Posterior cingulate gyrus (tissue), 11 donors: ENCODE measurements around the gene JARID2.
A peak's percentile ranks its signal among the peaks of the same experiment; 100 is the strongest.
"Not testable (repeated sequence)": the region's sequence is repeated elsewhere in the genome, so short reads cannot be mapped to it uniquely, and the experiment has no call there.

ENCODE experiments used
- DNase-seq, 10 donors: peaks; one replicate each; pipeline versions ENCODE4 v3.0.0 to v3.0.0-alpha.2; 2020 to 2021; ENCODE audit warnings: mixed read lengths in 3 of 10
- intact Hi-C: fragments of 100-400 bp; cut with DNase I; formaldehyde crosslinking; loops from one replicate; pipeline ENCODE4 v1.15.1; 2023

JARID2 gene

DNA sequence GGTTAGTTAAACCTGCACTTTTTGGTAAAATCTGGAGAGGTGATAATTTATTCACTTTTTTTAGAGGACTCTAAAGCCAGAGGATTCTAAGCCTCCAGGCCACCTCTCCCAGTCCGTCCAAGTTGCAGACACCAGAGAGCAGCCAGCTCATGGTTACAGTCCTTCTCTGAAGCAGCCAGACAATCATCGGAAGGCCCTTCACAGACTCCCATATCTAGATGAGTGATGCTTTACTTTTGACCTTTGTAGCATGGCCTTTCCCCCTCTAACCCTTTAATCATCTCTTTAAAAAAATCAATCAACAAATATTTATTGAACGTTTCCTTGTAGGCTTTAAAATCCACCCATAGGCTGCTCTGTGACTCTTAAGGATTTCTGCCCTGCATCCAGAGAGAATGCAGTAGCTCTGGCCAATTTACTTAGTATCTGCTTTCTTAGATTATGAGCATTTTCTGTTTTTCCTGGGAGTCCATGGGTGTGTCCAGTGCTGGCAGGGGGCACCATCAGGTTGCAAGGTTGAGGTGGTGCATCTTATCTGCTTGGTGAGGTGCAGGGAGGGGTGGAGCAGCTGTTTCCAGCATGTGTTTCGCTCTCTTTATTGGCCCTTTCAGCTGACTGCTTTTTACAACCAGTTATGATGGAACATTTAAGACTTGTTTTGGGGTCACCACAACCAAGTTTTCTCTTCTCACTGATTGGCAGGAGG is 58.6 kb downstream of the JARID2 start:
- DNase-seq, result no peak
- intact Hi-C loops, result no loop called here

- intact Hi-C loops, result no loop called here
- no peak for DNase-seq
Observed at GRCh38 chr6:15305496-15305895, 59.6 kb downstream of the JARID2 start.

DNA sequence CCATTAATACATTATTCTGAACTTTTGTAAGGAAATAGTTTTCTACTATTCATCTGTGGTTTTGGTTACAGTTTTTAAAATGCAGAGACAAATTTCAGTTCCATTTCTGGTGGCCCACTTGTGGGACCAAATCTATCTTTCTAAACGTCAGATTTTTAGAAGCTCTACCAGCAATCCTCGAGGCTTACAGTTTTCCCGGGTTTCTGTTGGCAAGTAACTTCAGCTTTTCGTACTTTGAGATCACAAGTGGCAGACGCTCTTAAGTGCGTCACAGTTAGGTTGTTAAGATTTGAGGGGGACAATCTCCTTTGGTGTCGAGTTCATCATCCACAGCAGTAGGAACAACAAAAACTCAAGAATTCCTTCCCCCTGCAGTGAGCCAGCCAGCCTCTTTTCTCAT is 60.0 kb downstream of the JARID2 start:
- DNase-seq, result no peak
- intact Hi-C loops, result no loop called here

DNA sequence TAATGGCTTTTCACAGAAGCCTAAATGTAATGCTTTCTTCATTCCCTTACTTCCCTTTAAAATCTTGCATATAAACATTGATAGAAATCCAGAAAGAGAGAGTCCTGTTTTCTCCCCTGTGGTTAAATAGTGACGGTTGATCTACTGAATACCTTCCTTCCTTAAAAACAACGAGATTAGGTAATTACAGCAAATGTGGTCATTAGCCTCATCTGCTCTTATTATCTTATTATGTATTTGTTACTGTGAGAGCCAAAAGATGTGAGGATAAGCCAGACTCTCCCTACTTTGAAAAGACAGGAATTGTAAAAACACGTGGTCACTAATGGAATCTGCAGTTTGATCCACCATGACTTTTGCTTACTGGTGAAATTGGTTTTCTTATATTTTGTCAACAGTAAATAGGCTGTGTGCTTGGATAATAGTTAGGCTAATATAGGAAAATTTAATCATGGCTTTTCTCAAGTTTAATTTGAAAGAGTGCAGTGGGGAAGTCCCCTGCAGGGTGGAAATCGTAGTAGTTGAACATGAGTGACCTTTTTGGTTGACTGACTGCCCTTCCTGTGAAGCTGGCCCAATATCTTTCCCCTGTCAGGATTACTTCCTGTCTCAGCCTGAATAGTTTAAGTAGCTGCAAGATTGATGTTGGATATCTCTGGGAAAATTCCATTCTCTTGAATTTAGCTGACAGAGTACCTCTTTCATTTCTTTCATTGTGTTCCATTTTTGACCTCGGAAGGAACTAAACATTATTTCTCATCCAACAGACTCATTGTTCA is 62.8 kb downstream of the JARID2 start:
- no peak for DNase-seq
- intact Hi-C loops, result no loop called here

DNA sequence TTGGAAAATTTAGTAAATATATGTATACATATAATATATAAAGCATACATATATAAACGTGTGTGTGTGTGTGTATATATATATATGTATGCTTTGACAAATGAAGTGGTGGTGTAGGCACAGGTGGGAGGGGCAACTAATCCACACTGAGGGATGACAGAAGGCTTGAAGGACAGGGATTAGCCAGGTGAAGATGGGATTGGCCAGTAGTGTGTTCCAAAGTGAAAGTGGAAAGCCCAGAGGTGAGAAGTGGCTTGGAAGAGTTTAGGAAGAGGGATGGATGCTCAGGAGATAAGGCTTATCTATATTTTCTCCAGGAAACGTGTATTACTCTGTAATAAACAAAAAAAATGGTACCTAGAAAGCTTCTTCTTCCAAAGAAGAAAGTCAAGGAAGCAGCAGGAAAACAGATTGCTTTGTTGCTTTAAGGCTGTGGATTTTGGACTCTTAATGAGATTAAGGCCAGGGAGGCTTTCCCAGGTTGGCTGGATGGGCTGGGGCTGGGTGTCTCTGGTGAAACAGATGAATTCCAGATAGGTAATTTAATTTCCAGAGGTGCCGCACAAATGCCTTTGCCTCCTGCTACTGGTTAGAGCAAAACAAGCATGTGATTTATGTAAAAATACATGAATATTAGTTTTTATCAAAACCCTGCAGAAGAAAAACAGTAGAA is 63.9 kb downstream of the JARID2 start:
- DNase-seq, result no peak

DNA sequence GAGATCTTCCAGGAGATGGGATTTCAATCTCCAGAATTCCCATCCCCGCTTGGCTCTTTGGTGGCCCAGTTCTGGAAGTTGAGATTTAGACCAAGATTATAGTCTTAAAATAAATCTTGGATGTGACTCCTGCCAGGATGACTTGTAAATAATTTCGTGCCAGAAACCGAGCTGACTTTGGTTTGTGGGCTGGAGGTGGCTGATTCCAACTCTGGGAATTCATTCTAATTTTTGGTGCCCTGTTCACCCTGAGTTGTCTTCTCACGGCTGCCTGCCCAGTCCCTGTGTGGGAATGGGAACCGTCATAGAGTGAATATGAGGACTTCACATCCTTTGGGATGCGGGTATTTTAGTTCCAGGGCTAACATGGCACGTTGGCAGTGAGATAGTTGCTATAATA is 64.8 kb downstream of the JARID2 start:
- DNase-seq, result no peak
- intact Hi-C loops, result no loop called here

More for the DNA sequence above, 63.9 kb downstream of the JARID2 start:
- intact Hi-C loops, result no loop called here

GRCh38 chr6:15312500-15312899 is 66.6 kb downstream of the JARID2 start:
- DNase-seq, result no peak
- intact Hi-C loops, result no loop called here

GRCh38 chr6:15313367-15313766 is 67.5 kb downstream of the JARID2 start:
- intact Hi-C loops, result no loop called here
- peak; percentile 45 to 94 (median 68) for DNase-seq

GRCh38 chr6:15316754-15317153 is 70.9 kb downstream of the JARID2 start:
- DNase-seq, result no peak
- intact Hi-C loops, result no loop called here

DNA sequence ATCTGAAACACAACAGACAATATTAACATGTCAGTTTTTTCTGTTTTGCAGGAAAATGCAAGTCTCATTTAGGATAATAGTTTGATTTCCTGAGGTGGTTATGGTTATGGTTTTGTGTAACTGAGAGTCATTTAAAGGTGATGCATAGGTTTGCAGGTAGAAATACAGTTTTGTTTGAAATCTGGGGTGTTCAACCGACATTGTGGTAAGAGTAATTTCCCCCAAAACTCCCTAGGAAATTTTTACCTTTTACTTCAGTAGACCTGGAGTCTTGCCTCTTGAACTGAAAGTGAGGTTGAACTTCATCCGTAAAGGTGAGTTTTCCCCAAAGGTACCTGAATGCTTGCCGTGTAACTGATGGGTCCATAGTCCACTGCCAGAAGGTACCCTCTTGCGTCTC is 71.4 kb downstream of the JARID2 start:
- intact Hi-C loops, result no loop called here

DNA sequence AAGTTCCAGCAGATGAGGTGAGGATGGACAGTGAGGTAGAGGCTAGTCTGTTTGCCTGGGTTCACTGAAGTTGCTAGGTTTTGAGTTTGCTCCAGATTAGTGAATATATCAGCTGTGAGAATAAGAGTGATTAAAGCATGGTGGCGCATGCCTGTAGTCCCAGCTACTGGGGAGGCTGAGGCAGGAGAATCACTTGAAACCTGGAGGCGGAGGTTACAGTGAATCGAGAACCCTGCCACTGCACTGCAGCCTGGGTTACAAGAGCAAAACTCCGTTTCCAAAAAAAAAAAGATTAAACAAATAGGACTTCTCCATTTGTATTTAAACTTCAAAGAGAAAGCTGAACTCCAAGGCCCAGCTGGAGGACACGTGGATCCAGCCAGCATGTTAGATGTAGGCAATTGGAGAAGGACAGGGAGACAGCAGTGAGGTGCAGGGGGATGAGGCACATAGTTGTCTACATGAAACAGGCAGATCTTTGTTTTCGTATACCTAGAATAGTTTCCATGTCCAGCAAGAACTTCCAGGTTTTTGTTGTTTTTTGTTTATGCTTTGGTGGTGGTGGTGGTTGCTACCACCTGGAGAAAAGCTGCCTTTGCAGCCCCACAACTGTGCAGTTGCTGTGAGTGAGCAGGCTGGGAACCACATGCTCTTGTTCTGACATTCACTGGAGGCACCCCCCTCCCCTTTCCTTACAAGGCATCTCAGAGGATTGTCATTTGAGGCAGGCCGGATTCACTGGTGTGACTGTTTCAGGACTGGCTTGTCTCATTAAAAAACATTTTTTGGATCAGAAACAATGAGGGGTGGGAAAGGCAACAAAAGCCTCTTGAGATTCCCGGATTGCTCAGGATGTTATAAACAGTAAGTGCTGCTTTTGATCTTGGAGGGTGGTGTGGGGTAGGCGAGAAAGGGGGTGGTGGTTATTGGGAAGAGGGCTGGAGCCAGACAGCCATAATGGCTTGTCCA is 72.3 kb downstream of the JARID2 start:
- no peak for DNase-seq
- intact Hi-C loops, result no loop called here

More for the DNA sequence above, 71.4 kb downstream of the JARID2 start:
- no peak for DNase-seq

- DNase-seq, result no peak
- intact Hi-C loops, result no loop called here
Observed at GRCh38 chr6:15319677-15320076, 73.8 kb downstream of the JARID2 start.

GRCh38 chr6:15320693-15321092 is 74.8 kb downstream of the JARID2 start:
- no peak for DNase-seq
- intact Hi-C loops, result no loop called here

- intact Hi-C loops, result no loop called here
- DNase-seq, result no peak
Observed at GRCh38 chr6:15322184-15322583, 76.3 kb downstream of the JARID2 start.

DNA sequence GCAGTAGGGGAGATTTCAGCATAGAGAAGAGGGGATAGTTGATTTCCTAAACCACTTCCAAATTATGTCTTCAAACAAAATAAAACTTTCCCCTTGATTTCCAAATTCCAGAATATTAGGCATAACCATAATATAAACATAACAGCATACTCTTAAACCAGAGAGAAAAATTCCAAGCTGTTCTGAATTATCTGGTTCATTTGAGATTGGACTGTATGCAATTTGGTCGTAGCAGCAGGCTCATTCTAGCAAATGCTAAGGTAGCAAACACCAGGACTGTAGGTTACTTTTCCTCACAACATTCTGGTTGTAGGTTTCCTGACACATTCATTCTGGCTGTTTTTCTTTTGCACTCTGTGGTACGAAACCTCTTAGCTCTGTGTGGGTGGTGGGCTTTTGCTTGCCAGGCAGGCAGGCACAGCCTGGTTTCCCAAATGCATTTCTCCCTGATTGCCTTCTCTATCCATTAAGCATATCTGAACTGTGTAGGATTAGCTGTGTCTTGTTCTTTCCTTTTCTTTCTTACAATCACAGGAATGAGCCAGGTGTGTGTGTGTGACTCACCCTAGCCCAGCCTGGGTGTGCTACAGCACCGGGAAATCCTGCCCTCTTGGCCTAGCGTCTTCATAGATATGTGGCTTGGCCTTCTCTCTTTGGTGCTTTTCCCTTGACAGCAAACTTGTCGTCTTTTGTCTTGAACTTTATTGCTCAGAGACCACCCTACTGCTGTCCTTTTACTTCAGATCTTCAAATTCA is 77.1 kb downstream of the JARID2 start:
- intact Hi-C loops, result no loop called here
- DNase-seq, result no peak

- intact Hi-C loops, DNase-seq: not testable (repeated sequence)
Observed at GRCh38 chr6:15323611-15324010, 77.7 kb downstream of the JARID2 start.

DNA sequence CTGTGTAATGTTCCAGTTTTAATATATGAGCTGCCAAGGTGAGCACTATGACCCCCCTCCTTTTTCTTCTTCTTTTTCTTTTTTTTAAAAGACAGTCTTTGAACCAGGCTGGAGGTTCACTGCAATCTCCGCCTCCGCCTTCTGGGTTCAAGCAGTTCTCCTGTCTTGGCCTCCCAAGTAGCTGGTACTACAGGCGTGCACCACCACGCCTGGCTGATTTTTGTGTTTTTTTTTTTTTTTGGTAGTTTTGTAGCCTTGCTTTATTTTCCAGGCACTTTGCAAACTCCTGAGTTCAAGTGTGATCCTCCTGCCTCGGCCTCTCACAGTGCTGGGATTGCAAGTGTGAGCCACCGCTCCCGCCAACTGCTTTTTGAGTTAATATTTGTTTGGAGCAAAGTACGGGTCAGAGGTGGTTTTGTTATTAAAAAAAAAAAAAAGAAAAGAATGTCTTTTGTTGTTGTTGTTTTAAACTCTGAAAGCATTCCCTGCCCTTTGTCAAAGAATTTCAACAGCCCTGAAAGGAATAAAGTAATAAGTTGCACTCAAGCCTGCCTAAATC is 78.6 kb downstream of the JARID2 start:
- no peak for DNase-seq
- intact Hi-C loops, result no loop called here

- DNase-seq, result no peak
- intact Hi-C loops, result no loop called here
Observed at GRCh38 chr6:15325540-15325955, 79.7 kb downstream of the JARID2 start.

DNA sequence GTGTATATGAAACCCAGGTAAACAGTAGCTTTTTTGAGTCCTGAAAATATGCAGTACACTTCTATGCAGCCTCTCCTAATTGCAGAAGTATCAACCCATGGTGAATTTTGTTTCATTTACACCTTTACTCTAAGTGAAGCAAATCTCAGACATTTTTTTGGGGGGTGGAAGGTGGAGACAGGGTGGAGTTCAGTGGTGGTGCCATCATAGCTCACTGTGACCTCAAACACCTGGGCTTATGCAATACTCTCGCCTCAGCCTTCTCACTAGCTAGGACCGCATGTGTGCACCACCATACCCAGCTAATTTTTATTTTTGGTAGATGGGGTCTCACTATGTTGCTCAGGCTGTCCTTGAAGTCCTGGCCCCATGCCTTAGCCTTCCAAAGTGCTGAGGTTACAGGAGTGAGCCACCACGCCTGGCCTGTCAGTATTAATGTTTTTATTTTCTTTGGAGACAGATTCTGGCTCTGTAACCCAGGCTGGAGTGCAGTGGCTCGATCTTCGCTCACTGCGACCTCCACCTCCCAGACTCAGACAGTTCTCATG is 80.3 kb downstream of the JARID2 start:
- DNase-seq, result no peak
- intact Hi-C loops, result no loop called here
